Fibroblast of villous mesenchyme (primary cell): ENCODE results near the gene NUFIP1. TPM values are rescaled to one million over a fixed set of nuclear protein-coding genes. Genes with fewer than 3 reads are reported as not detected.
A peak's percentile ranks its signal among the peaks of the same experiment; 100 is the strongest.

Experiments
- DNase-seq: peaks from one replicate; pipeline ENCODE4 v3.0.0-alpha.2; 2010; ENCODE audit warnings: low read depth
- H3K4me3 ChIP-seq: 2 replicates; pipeline ENCODE4 v1.5.1; 2011; ENCODE audit warnings: low read depth, mild to moderate bottlenecking, low read length
- CTCF ChIP-seq: IDR thresholded peaks from 2 replicates; pipeline ENCODE4 v1.5.1; 2012; ENCODE audit warnings: low read depth, mild to moderate bottlenecking, low read length; ENCODE audit not compliant: insufficient read depth
- total RNA-seq: library from RNA; depleted of rRNA; stranded (reverse); fragments of >200 nt; gene quantifications from 2 replicates; pipeline ENCODE4 v1.2.3, GENCODE V29; 2012

The NUFIP1 gene
- total RNA-seq, 1 donor = 4.7 TPM

DNA sequence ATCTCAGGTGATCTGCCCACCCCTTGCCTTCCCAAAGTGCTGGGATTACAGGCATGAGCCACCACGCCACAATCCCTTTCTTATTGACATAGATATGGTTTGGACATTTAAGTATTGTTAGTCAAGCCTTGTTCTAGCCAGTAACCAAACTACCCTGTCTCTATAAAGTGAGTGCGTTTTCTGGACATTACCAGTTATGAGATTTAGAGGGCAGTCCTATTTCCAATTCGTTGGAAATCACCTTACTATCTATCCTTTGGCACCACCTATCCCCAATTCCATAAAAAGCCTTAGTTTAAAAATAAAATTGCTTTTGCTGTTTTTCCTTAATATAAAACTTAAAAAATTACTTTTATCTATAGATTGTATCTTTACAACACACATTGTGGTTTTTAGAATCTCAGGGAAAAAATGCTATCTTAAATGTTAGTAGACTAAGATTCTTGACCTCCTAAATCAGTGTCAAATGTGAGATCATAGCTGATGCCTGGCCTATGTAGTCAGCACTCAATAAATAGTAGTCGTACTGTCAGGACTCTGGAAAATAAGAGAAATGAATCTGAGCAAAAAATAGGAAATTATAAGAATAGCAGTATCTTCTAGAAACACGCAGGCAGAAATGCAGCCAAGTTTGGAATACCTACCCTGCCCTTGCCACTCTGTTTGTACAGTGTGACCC, 57.0 kb downstream of the NUFIP1 start:
- peak; percentile 70 for DNase-seq
- H3K4me3 ChIP-seq = no peak overlapping the region
- TF ChIP-seq CTCF = no peak

DNA sequence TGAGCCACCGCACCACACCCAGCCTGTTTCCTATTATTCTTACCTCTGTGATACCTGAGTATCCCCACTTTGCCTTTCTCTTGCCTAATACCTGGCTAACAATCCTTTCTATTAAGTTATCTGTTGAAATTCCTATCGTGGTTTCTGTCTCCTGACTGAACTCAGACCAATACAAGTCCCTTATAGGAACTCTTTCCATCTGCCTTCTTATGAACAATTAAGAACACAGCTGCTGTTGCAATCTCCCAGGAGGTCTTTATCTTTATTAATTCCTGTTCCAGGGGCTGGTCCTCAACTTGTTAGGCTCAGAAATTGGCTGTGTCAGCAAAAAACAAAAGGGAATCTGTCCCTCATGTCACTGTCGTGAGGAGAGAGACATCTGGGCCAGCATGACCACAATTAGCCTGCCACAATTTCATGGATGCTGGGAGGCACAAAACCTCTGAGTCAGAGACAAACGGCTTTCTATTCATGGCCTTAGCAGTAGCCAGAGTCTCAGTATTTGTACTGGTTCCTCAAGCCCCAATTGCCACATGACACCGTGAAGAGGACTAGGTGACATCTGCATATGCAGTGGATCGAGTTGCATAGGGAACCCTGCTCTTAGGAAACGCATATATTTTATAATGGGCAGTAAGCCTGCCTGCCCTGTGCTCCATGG, 58.2 kb downstream of the NUFIP1 start:
- TF ChIP-seq CTCF = no peak
- H3K4me3 ChIP-seq = no peak overlapping the region
- peak; percentile 28 for DNase-seq

DNA sequence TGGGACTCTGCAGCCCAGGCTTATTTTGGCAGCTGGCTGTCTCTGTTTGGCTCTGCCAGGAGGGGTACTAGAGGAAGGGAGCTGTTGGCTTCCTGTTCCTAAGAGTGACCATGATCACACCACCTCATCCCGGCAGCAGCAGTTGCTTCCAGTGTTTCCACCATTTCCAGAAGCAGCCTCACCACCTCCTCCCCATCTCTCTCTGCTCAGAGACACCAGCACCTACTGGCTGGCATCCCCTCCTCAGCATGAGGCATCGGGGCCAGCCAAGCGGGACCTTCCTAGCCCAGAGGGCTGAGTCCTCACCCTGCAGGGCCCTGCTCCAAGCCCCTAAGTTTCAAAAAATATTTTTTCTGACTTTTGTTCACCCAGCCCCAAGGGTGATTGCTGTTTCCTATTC, 59.0 kb downstream of the NUFIP1 start:
- no peak for TF ChIP-seq CTCF
- DNase-seq = no peak
- no peak overlapping the region for H3K4me3 ChIP-seq

DNA sequence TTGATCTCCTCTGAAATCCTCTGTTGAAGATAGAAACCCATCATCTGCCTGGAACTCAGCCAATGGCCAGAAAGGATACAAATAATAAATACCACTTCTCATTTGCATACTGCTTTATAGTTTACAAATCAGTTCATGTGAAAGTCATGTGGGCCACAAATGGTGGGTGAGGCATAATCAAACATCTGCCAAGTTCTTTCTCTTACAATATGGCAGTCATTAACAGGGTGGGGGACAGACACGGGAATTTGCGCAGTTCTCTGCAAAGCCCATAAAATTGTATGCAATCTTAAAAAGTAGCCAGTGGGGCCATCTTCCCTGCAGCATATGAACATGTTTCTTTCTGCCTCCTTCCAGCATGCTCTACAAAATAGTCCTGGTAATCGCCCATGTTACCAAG, 59.6 kb downstream of the NUFIP1 start:
- H3K4me3 ChIP-seq = no peak overlapping the region
- no peak for TF ChIP-seq CTCF
- DNase-seq = no peak

- no peak for DNase-seq
- no peak overlapping the region for H3K4me3 ChIP-seq
- no peak for TF ChIP-seq CTCF
Observed at GRCh38 chr13:44927968-44928367, 61.3 kb downstream of the NUFIP1 start.

DNA sequence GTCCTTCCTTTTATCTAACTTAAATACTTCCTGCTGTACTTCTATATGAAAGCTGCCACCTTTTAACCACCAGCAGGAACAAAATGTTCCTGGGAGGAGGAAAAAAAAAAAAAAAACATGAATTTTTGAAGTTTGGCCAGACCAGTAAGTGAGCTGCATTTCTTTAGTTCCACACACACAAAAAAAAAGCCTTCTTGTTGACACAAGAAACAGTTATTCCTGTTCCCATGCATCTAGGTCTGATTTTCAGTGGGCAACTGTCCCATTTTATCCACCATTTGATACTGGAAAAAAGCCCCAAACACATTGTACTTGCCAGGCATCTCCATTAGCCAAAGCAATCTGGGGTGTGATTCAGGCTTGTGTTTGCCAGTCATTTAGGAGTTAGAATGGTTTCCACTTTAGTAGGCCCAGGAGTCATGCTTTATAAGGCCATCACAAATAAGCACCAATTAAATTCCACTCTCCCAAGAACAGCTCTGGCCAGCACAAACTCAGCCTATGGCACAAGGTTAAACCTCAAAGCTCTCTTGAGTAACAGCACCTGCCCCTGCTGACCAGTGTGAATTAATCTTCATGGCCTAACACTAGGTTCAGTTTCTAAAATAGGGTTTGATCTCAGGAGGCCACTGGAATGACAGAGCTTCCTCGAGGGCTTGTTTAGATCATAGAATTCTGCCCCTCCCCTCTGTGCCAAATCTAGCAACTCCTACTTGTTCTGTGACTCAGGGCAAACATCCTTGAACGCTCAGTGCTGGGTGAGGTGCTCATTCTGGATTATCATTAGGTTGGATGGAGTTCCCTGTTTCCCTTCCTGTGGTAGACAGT, 67.1 kb downstream of the NUFIP1 start:
- DNase-seq = peak; percentile 94
- H3K4me3 ChIP-seq = no peak overlapping the region
- TF ChIP-seq CTCF = no peak
